Liver (tissue), 3 donors: ENCODE measurements around the gene SDF2.

Source experiments
- CTCF ChIP-seq: fragments of 150-350 bp; IDR thresholded peaks from 2 replicates; pipeline ENCODE4 v1.5.1; 2017; ENCODE audit warnings: improper control_type of control experiment, low read depth, low read length; ENCODE audit not compliant: missing input control
- FOXA1 ChIP-seq: IDR thresholded peaks from 2 replicates; pipeline ENCODE4 v1.6.1; 2016; ENCODE audit warnings: antibody characterized with exemption
- GABPA ChIP-seq, 2 donors: IDR thresholded peaks in 1 of 2; conservative IDR thresholded peaks in 1 of 2; 2 replicates each; pipeline ENCODE4 v1.6.1; 2016; ENCODE audit warnings: antibody characterized with exemption in 2 of 2, mild to moderate bottlenecking in 1 of 2, moderate library complexity in 1 of 2
- HNF4A ChIP-seq, 2 donors: conservative IDR thresholded peaks; 2 replicates each; pipeline ENCODE4 v1.6.1; 2016; ENCODE audit warnings: antibody characterized with exemption in 2 of 2, mild to moderate bottlenecking in 2 of 2
- HNF4G ChIP-seq: IDR thresholded peaks from 2 replicates; pipeline ENCODE4 v1.6.1; 2016; ENCODE audit warnings: antibody characterized with exemption
- JUND ChIP-seq, 2 donors: IDR thresholded peaks; 2 replicates each; pipeline ENCODE4 v1.6.1; 2016; ENCODE audit warnings: antibody characterized with exemption in 2 of 2
- MAX ChIP-seq: IDR thresholded peaks from 2 replicates; pipeline ENCODE4 v1.6.1; 2016; ENCODE audit warnings: antibody characterized with exemption
- RAD21 ChIP-seq, 2 donors: IDR thresholded peaks; 2 replicates each; pipeline ENCODE4 v1.6.1; 2016; ENCODE audit warnings: antibody characterized with exemption in 2 of 2, mild to moderate bottlenecking in 2 of 2
- RXRA ChIP-seq, 2 donors: IDR thresholded peaks; 2 replicates each; pipeline ENCODE4 v1.6.1; 2017 to 2018; ENCODE audit warnings: antibody characterized with exemption in 2 of 2, mild to moderate bottlenecking in 1 of 2
- TAF1 ChIP-seq: conservative IDR thresholded peaks from 2 replicates; pipeline ENCODE4 v1.6.1; 2016; ENCODE audit warnings: antibody characterized with exemption, mild to moderate bottlenecking
- YY1 ChIP-seq: IDR thresholded peaks from 2 replicates; pipeline ENCODE4 v1.6.1; 2016; ENCODE audit warnings: antibody characterized with exemption, mild to moderate bottlenecking
- TF ChIP-seq, protein P1 (sequence below): IDR thresholded peaks from 2 replicates; pipeline ENCODE4 v1.6.1; 2016; ENCODE audit warnings: antibody characterized with exemption, mild to moderate bottlenecking
- TF ChIP-seq, protein P2 (sequence below): IDR thresholded peaks from 2 replicates; pipeline ENCODE4 v1.6.1; 2016; ENCODE audit warnings: antibody characterized with exemption
- TF ChIP-seq, protein P3 (sequence below): IDR thresholded peaks from 2 replicates; pipeline ENCODE4 v1.6.1; 2016; ENCODE audit warnings: antibody characterized with exemption
- donor health status: healthy.
- donor health status: healthy.

DNA sequence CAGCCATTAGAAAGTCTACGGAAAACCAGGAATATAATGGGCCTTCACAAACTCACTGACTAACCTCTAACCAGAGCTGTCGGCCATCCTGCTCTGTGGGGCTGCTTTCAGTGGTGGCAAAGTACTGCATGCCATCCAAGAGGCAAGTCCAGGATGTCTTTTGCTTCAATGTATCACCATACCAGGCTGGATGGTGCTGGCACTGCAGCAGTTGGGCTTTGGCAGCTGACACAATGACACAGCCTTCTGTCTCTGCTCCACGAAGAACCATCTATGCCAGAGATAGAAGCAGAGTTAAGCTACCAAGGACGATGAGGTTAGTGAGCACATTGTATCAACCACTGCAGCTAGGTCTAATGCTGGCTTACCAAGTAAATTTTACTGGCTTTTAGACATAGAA, 38.0 kb downstream of the SDF2 start:
- TF ChIP-seq, protein P1, sequence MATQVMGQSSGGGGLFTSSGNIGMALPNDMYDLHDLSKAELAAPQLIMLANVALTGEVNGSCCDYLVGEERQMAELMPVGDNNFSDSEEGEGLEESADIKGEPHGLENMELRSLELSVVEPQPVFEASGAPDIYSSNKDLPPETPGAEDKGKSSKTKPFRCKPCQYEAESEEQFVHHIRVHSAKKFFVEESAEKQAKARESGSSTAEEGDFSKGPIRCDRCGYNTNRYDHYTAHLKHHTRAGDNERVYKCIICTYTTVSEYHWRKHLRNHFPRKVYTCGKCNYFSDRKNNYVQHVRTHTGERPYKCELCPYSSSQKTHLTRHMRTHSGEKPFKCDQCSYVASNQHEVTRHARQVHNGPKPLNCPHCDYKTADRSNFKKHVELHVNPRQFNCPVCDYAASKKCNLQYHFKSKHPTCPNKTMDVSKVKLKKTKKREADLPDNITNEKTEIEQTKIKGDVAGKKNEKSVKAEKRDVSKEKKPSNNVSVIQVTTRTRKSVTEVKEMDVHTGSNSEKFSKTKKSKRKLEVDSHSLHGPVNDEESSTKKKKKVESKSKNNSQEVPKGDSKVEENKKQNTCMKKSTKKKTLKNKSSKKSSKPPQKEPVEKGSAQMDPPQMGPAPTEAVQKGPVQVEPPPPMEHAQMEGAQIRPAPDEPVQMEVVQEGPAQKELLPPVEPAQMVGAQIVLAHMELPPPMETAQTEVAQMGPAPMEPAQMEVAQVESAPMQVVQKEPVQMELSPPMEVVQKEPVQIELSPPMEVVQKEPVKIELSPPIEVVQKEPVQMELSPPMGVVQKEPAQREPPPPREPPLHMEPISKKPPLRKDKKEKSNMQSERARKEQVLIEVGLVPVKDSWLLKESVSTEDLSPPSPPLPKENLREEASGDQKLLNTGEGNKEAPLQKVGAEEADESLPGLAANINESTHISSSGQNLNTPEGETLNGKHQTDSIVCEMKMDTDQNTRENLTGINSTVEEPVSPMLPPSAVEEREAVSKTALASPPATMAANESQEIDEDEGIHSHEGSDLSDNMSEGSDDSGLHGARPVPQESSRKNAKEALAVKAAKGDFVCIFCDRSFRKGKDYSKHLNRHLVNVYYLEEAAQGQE: no peak
- TF ChIP-seq YY1 (no peak), GABPA (IDR thresholded peaks at IDR 0.05 in 1 of 2, conservative IDR thresholded peaks at IDR 0.05 in 1 of 2) (no peak), CTCF (no peak), JUND (IDR thresholded peaks at IDR 0.05) (no peak), HNF4A (conservative IDR thresholded peaks at IDR 0.05) (no peak), RAD21 (IDR thresholded peaks at IDR 0.05) (no peak), RXRA (IDR thresholded peaks at IDR 0.05) (no peak), MAX (no peak), FOXA1 (no peak), TAF1 (no peak), HNF4G (no peak)
- TF ChIP-seq, protein P2, sequence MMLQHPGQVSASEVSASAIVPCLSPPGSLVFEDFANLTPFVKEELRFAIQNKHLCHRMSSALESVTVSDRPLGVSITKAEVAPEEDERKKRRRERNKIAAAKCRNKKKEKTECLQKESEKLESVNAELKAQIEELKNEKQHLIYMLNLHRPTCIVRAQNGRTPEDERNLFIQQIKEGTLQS: no peak
- TF ChIP-seq, protein P3, sequence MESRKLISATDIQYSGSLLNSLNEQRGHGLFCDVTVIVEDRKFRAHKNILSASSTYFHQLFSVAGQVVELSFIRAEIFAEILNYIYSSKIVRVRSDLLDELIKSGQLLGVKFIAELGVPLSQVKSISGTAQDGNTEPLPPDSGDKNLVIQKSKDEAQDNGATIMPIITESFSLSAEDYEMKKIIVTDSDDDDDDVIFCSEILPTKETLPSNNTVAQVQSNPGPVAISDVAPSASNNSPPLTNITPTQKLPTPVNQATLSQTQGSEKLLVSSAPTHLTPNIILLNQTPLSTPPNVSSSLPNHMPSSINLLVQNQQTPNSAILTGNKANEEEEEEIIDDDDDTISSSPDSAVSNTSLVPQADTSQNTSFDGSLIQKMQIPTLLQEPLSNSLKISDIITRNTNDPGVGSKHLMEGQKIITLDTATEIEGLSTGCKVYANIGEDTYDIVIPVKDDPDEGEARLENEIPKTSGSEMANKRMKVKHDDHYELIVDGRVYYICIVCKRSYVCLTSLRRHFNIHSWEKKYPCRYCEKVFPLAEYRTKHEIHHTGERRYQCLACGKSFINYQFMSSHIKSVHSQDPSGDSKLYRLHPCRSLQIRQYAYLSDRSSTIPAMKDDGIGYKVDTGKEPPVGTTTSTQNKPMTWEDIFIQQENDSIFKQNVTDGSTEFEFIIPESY: no peak
